Spleen (tissue), 7 donors: Measurements from ENCODE around the gene ZFYVE28.

Experiments used
- CTCF ChIP-seq, 11 experiments: fragments of 200-600 bp in 7 of 11; fragments of 450-650 bp in 4 of 11; sonication (generic) in 4 of 11; IDR thresholded peaks in 8 of 11; conservative IDR thresholded peaks in 3 of 11; 1 replicate in 7 of 11; 2 replicates in 4 of 11; pipeline versions ENCODE4 v1.4.0 to v1.8.0; 2016 to 2021; ENCODE audit warnings: antibody characterized with exemption in 11 of 11, inconsistent platforms in 4 of 11, mild to moderate bottlenecking in 1 of 11
- POLR2A ChIP-seq, 3 donors: fragments of 450-650 bp; IDR thresholded peaks; one replicate each; pipeline ENCODE4 v1.5.1; 2017; ENCODE audit warnings: antibody characterized with exemption in 3 of 3, mild to moderate bottlenecking in 1 of 3
- donor health status: DM: no; HTN: no; CAD: no; lungs with moderate emphysema.
- donor health status: DM: no; HTN: no; CAD: no.
- donor health status: DM: no; HTN: no; CAD: no.

- no peak for TF ChIP-seq CTCF (IDR thresholded peaks at IDR 0.05 in 8 of 11, conservative IDR thresholded peaks at IDR 0.05 in 3 of 11)
- TF ChIP-seq POLR2A (IDR thresholded peaks at IDR 0.05): no peak
Measured at GRCh38 chr4:2437475-2438215, 19.2 kb upstream of the ZFYVE28 start.
